Ishikawa (cell line): Measurements from ENCODE around the gene CELF2.

Experiments used
- CEBPB ChIP-seq: IDR thresholded peaks from 2 replicates; pipeline ENCODE4 v1.6.1; 2012
- CREB1 ChIP-seq: IDR thresholded peaks from 2 replicates; pipeline ENCODE4 v1.6.1; 2012; ENCODE audit warnings: low read depth
- EGR1 ChIP-seq: IDR thresholded peaks from 2 replicates; pipeline ENCODE4 v1.6.1; 2012
- EP300 ChIP-seq: IDR thresholded peaks from 2 replicates; pipeline ENCODE4 v1.6.1; 2012; ENCODE audit warnings: borderline replicate concordance
- FOXM1 ChIP-seq: IDR thresholded peaks from 2 replicates; pipeline ENCODE4 v1.6.1; 2012; ENCODE audit warnings: low read depth, borderline replicate concordance
- NFIC ChIP-seq: IDR thresholded peaks from 2 replicates; pipeline ENCODE4 v1.6.1; 2012
- RAD21 ChIP-seq: IDR thresholded peaks from 2 replicates; pipeline ENCODE4 v1.6.1; 2012; ENCODE audit warnings: low read depth
- TAF1 ChIP-seq: IDR thresholded peaks from 2 replicates; pipeline ENCODE4 v1.6.1; 2012; ENCODE audit warnings: low read depth, mild to moderate bottlenecking
- TCF12 ChIP-seq: IDR thresholded peaks from 2 replicates; pipeline ENCODE4 v1.6.1; 2012; ENCODE audit warnings: low read depth
- TEAD4 ChIP-seq: IDR thresholded peaks from 2 replicates; pipeline ENCODE4 v1.6.1; 2012
- USF1 ChIP-seq: IDR thresholded peaks from 2 replicates; pipeline ENCODE4 v1.6.1; 2012
- YY1 ChIP-seq: IDR thresholded peaks from 2 replicates; pipeline ENCODE4 v1.6.1; 2012; ENCODE audit warnings: low read depth
- ZBTB7A ChIP-seq: IDR thresholded peaks from 2 replicates; pipeline ENCODE4 v1.6.1; 2012; ENCODE audit warnings: low read depth
- TF ChIP-seq, protein P1 (sequence below): IDR thresholded peaks from 2 replicates; pipeline ENCODE4 v1.6.1; 2012
- TF ChIP-seq, protein P2 (sequence below): IDR thresholded peaks from 2 replicates; pipeline ENCODE4 v1.6.1; 2012; ENCODE audit warnings: low read depth, mild to moderate bottlenecking

The CELF2 gene

GRCh38 chr10:11024596-11024995 lies 6.9 kb downstream of the CELF2 start:
- TF ChIP-seq EP300 (no peak), ZBTB7A (no peak), FOXM1 (no peak), YY1 (no peak), USF1 (no peak), NFIC (no peak), CEBPB (no peak)

- no peak for TF ChIP-seq USF1
- TF ChIP-seq ZBTB7A = no peak
- no peak for TF ChIP-seq NFIC
- TF ChIP-seq, protein P1, sequence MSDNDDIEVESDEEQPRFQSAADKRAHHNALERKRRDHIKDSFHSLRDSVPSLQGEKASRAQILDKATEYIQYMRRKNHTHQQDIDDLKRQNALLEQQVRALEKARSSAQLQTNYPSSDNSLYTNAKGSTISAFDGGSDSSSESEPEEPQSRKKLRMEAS = no peak
- no peak for TF ChIP-seq YY1
- no peak for TF ChIP-seq FOXM1
- TF ChIP-seq TCF12 = no peak
- TF ChIP-seq, protein P2, sequence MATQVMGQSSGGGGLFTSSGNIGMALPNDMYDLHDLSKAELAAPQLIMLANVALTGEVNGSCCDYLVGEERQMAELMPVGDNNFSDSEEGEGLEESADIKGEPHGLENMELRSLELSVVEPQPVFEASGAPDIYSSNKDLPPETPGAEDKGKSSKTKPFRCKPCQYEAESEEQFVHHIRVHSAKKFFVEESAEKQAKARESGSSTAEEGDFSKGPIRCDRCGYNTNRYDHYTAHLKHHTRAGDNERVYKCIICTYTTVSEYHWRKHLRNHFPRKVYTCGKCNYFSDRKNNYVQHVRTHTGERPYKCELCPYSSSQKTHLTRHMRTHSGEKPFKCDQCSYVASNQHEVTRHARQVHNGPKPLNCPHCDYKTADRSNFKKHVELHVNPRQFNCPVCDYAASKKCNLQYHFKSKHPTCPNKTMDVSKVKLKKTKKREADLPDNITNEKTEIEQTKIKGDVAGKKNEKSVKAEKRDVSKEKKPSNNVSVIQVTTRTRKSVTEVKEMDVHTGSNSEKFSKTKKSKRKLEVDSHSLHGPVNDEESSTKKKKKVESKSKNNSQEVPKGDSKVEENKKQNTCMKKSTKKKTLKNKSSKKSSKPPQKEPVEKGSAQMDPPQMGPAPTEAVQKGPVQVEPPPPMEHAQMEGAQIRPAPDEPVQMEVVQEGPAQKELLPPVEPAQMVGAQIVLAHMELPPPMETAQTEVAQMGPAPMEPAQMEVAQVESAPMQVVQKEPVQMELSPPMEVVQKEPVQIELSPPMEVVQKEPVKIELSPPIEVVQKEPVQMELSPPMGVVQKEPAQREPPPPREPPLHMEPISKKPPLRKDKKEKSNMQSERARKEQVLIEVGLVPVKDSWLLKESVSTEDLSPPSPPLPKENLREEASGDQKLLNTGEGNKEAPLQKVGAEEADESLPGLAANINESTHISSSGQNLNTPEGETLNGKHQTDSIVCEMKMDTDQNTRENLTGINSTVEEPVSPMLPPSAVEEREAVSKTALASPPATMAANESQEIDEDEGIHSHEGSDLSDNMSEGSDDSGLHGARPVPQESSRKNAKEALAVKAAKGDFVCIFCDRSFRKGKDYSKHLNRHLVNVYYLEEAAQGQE = no peak
- TF ChIP-seq EGR1 = no peak
- TF ChIP-seq CEBPB = no peak
- TF ChIP-seq CREB1 = no peak
These were observed 8.3 kb downstream of the CELF2 start for GRCh38 chr10:11025978-11026377.

DNA sequence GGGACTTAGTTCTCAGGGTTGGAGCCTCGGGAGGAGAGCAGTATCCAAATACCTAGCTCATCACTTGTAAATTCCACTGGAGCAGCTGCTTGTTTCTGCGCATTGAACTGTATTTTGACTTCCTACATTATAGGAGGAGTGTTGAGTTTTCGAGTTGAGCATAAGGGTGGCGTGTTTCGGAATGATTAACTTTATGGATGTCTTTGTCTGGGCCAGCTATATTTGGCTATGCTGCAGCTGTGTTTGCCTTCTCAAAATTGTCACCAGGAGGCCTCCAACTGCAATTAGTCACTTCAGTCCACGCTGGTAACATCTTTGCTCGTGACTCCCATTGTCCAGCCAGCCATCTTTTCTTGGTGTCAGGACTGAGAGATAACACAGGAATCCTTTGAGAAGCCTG lies 9.1 kb downstream of the CELF2 start:
- no peak for TF ChIP-seq TAF1

DNA sequence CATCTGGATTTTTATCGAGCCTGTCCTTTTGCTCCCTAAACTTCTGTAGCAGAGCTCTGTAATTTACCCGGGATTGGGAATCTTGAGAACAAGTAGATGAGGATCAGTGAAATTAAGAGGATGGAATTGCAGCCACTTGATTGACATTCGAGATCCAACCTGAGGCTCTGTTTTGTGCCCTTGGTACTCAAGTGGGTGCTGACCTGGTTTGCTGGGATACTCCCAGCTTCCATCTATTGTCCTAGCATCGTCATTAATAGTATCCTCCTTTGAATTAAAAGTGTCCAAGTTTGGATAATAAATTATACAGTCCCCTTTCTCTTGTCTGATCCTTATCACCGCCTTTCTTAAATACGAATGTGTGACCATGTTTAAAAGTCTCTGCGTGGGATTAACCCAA lies 17.1 kb downstream of the CELF2 start:
- no peak for TF ChIP-seq NFIC
- TF ChIP-seq YY1 = no peak
- no peak for TF ChIP-seq USF1
- no peak for TF ChIP-seq TCF12
- no peak for TF ChIP-seq TAF1
- no peak for TF ChIP-seq EGR1
- TF ChIP-seq, protein P2 = no peak
- TF ChIP-seq CEBPB = no peak
- TF ChIP-seq, protein P1 = no peak
- TF ChIP-seq ZBTB7A = no peak
- TF ChIP-seq TEAD4 = no peak
- no peak for TF ChIP-seq EP300
- no peak for TF ChIP-seq RAD21
- no peak for TF ChIP-seq FOXM1
- no peak for TF ChIP-seq CREB1

DNA sequence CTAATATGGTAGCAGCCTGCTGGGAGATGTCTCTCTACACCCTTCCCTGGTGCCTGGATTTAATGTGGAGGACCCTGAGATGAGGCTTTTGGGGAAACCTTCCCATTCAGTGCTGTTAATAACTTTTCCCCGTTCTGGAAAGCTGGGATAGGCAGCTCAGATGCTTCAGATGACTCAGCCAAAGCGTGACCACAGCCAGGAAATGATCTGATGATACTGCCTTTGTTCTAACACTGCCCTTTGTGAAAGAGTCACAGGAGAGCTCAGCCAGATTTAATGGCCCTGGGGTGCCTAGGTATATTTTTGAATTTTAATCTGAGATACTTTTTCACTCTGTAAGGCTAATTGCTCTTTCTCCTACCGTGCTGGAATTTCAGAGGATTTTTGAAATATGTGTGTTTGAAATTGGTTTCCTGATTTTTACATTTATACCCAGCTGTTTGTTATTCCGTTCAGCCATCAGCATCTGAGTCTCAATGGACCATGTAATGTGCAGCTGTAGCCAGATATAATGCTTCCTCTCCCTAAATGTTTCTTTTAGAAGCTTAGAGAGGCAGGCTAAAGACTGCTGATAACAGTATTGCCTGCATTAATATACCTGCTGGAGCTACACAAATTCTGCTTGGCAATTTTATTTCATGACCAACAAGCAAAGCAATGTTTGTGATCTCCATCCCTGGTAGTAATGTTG lies 17.8 kb downstream of the CELF2 start:
- TF ChIP-seq TAF1 (no peak), YY1 (no peak), RAD21 (no peak), ZBTB7A (no peak), TEAD4 (no peak), CEBPB (no peak), EGR1 (no peak), USF1 (no peak), NFIC (no peak), FOXM1 (no peak), EP300 (no peak), TCF12 (no peak), CREB1 (no peak)
- TF ChIP-seq, protein P1 = no peak
- TF ChIP-seq, protein P2 = no peak
